HepG2 (cell line): ENCODE measurements around the gene L3MBTL4. TPM values are rescaled to one million over a fixed set of nuclear protein-coding genes. Genes with fewer than 3 reads are reported as not detected.
A peak's percentile ranks its signal among the peaks of the same experiment; 100 is the strongest.

Experiments used
- CAMTA2 ChIP-seq: sonication (generic); formaldehyde crosslinking; IDR thresholded peaks from 2 replicates; pipeline ENCODE4 v1.4.0; 2020; ENCODE audit warnings: mild to moderate bottlenecking, missing genetic modification reagents, borderline replicate concordance
- CEBPG ChIP-seq: IDR thresholded peaks from 2 replicates; pipeline ENCODE4 v1.6.1; 2016
- GTF3A ChIP-seq: sonication (generic); formaldehyde crosslinking; conservative IDR thresholded peaks from 2 replicates; pipeline ENCODE4 v1.4.0; 2020; ENCODE audit warnings: mild to moderate bottlenecking, missing genetic modification reagents
- HMG20B ChIP-seq: conservative IDR thresholded peaks from 2 replicates; pipeline ENCODE4 v1.6.1; 2016; ENCODE audit warnings: missing genetic modification reagents, missing compliant biosample characterization
- HNRNPK ChIP-seq: fragments of 200-400 bp; formaldehyde crosslinking; IDR thresholded peaks from 2 replicates; pipeline ENCODE4 v1.6.1; 2018; ENCODE audit warnings: low read length, low read depth, moderate library complexity, mild to moderate bottlenecking; ENCODE audit not compliant: poor library complexity, severe bottlenecking
- KDM5B ChIP-seq: sonication (generic); formaldehyde crosslinking; IDR thresholded peaks from 2 replicates; pipeline ENCODE4 v1.4.0; 2020; ENCODE audit warnings: missing genetic modification reagents, mild to moderate bottlenecking, borderline replicate concordance
- MAF1 ChIP-seq: sonication (generic); formaldehyde crosslinking; IDR thresholded peaks from 2 replicates; pipeline ENCODE4 v1.5.0; 2020; ENCODE audit warnings: missing genetic modification reagents, borderline replicate concordance
- POLR2AphosphoS5 ChIP-seq: IDR thresholded peaks from 2 replicates; pipeline ENCODE4 v1.6.1; 2012; ENCODE audit warnings: low read depth, low read length
- REPIN1 ChIP-seq: sonication (generic); formaldehyde crosslinking; IDR thresholded peaks from 2 replicates; pipeline ENCODE4 v1.8.0; 2022; ENCODE audit warnings: missing genetic modification reagents, low read depth, mild to moderate bottlenecking, borderline replicate concordance
- STAT5B ChIP-seq: sonication (generic); formaldehyde crosslinking; IDR thresholded peaks from 2 replicates; pipeline ENCODE4 v1.4.0; 2020; ENCODE audit warnings: missing genetic modification reagents
- TEAD3 ChIP-seq: optimal IDR thresholded peaks from 2 replicates; pipeline ENCODE3; 2016; ENCODE audit warnings: borderline replicate concordance
- ZMYM4 ChIP-seq: sonication (generic); formaldehyde crosslinking; IDR thresholded peaks from 2 replicates; pipeline ENCODE4 v1.8.1; 2023; ENCODE audit warnings: mild to moderate bottlenecking, missing genetic modification reagents
- ZNF260 ChIP-seq: sonication (generic); formaldehyde crosslinking; IDR thresholded peaks from 2 replicates; pipeline ENCODE4 v1.4.0; 2020; ENCODE audit warnings: missing genetic modification reagents, low read depth, mild to moderate bottlenecking, borderline replicate concordance
- ZNF333 ChIP-seq: sonication (generic); formaldehyde crosslinking; IDR thresholded peaks from 2 replicates; pipeline ENCODE4 v1.4.0; 2020; ENCODE audit warnings: mild to moderate bottlenecking, missing genetic modification reagents, borderline replicate concordance
- ZNF569 ChIP-seq: sonication (generic); formaldehyde crosslinking; IDR thresholded peaks from 2 replicates; pipeline ENCODE4 v1.5.0; 2020; ENCODE audit warnings: mild to moderate bottlenecking, missing genetic modification reagents, moderate library complexity, borderline replicate concordance
- ZNF7 ChIP-seq: IDR thresholded peaks from 2 replicates; pipeline ENCODE4 v1.6.1; 2016; ENCODE audit warnings: missing biosample characterization, missing genetic modification reagents
- ZNF816 ChIP-seq: sonication (generic); formaldehyde crosslinking; IDR thresholded peaks from 2 replicates; pipeline ENCODE4 v1.8.0; 2022; ENCODE audit warnings: missing genetic modification reagents, mild to moderate bottlenecking, borderline replicate concordance
- ZSCAN21 ChIP-seq: sonication (generic); formaldehyde crosslinking; IDR thresholded peaks from 2 replicates; pipeline ENCODE4 v1.8.0; 2022; ENCODE audit warnings: mild to moderate bottlenecking, missing genetic modification reagents, moderate library complexity, borderline replicate concordance
- polyA plus RNA-seq, 8 experiments: library from polyadenylated mRNA; depleted of rRNA in 3 of 8; stranded (reverse) in 7 of 8; unstranded in 1 of 8; fragments of >200 nt; fragmentation: Illumina TruSeq in 4 of 8; extraction: Trizol in 4 of 8; gene quantifications; 2 replicates each; pipeline versions ENCODE4 v1.2.1 to v1.2.3, GENCODE V29; 2011 to 2016; ENCODE audit warnings: low read depth in 4 of 8, missing spikeins in 1 of 8, mixed read lengths in 1 of 8; ENCODE audit not compliant: insufficient read depth in 1 of 8
- total RNA-seq, 5 experiments: library from RNA; depleted of rRNA; stranded (reverse); fragments of >200 nt; fragmentation: Illumina TruSeq; extraction: Trizol; gene quantifications; 2 replicates each; pipeline ENCODE4 v1.2.3, GENCODE V29; 2016; ENCODE audit warnings: low read depth in 1 of 5
- TF ChIP-seq, protein P1 (sequence below): sonication (generic); formaldehyde crosslinking; IDR thresholded peaks from 2 replicates; pipeline ENCODE4 v1.4.0; 2020; ENCODE audit warnings: missing genetic modification reagents
- TF ChIP-seq, protein P2 (sequence below), 2 experiments: sonication (generic) in 1 of 2; formaldehyde crosslinking in 1 of 2; IDR thresholded peaks; 2 replicates each; pipeline versions ENCODE4 v1.4.0 to v1.6.1; 2018 to 2020; ENCODE audit warnings: missing genetic modification reagents in 2 of 2, borderline replicate concordance in 1 of 2, low read depth in 1 of 2, mild to moderate bottlenecking in 1 of 2, missing biosample characterization in 1 of 2
- TF ChIP-seq, protein P3 (sequence below): IDR thresholded peaks from 2 replicates; pipeline ENCODE4 v1.6.1; 2016; ENCODE audit warnings: low read depth, control low read depth
- TF ChIP-seq, protein P4 (sequence below): sonication (generic); formaldehyde crosslinking; IDR thresholded peaks from 2 replicates; pipeline ENCODE4 v1.5.1; 2020; ENCODE audit warnings: mild to moderate bottlenecking, moderate library complexity, missing genetic modification reagents

Gene L3MBTL4
- total and polyA plus RNA-seq, 2 of the 13 experiments (the other 11 are each of a cell fraction or from before 2014, with no cell fraction given) = 10.8 to 13.3 TPM

DNA sequence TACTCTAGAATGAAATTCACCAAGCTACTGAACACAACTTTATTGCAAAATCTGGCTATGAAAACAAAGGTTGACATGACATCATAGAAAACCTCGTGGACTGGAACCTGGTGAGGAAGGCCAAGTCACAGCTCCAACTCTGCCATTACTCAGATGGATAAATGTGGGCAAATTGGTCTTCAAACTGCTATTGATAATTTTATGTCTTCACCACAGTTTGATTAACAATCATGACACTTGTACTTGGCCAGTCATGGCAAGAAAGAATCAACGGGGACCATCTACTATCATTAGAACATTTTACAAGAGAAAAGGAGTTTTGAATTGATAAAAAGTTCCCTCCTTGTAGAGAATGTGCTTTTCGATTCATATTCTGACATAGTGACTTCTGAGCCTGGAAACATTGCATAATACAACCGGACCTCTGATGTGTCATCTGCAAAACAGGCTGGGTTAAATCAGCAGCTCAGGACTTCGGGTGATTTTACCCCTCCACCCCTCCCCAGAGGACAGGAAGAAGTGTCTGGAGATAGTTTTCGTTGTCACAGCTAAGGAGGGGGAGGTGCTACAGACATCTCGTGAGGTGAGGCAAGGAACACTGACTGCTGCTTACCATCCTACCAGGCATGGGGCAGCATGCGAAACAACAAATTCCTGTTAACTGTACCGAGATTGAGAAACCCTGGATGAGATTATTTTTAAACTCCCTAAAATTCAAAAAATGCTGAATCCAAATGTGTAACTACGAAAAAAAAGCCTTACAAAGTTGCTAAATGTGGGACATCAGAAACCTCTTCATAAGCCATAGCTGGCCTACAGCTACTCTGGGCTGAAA is 8.4 kb downstream of the L3MBTL4 start (continued):
- TF ChIP-seq ZMYM4 (CRISPR knock-in tag) (no peak), MAF1 (CRISPR knock-in tag) (no peak), ZSCAN21 (CRISPR knock-in tag) (no peak), ZNF816 (CRISPR knock-in tag) (no peak), ZNF260 (no peak), CEBPG (CRISPR knock-in tag) (peak; percentile 84), ZNF7 (no peak), POLR2AphosphoS5 (no peak), GTF3A (CRISPR knock-in tag) (no peak), REPIN1 (CRISPR knock-in tag) (no peak), CAMTA2 (no peak), ZNF333 (no peak), HNRNPK (no peak), KDM5B (CRISPR knock-in tag) (no peak), ZNF569 (no peak), TEAD3 (CRISPR knock-in tag) (no peak), STAT5B (CRISPR knock-in tag) (no peak), HMG20B (no peak)
- TF ChIP-seq, protein P1, sequence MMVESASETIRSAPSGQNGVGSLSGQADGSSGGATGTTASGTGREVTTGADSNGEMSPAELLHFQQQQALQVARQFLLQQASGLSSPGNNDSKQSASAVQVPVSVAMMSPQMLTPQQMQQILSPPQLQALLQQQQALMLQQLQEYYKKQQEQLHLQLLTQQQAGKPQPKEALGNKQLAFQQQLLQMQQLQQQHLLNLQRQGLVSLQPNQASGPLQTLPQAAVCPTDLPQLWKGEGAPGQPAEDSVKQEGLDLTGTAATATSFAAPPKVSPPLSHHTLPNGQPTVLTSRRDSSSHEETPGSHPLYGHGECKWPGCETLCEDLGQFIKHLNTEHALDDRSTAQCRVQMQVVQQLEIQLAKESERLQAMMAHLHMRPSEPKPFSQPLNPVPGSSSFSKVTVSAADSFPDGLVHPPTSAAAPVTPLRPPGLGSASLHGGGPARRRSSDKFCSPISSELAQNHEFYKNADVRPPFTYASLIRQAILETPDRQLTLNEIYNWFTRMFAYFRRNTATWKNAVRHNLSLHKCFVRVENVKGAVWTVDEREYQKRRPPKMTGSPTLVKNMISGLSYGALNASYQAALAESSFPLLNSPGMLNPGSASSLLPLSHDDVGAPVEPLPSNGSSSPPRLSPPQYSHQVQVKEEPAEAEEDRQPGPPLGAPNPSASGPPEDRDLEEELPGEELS = no peak
- TF ChIP-seq, protein P2, sequence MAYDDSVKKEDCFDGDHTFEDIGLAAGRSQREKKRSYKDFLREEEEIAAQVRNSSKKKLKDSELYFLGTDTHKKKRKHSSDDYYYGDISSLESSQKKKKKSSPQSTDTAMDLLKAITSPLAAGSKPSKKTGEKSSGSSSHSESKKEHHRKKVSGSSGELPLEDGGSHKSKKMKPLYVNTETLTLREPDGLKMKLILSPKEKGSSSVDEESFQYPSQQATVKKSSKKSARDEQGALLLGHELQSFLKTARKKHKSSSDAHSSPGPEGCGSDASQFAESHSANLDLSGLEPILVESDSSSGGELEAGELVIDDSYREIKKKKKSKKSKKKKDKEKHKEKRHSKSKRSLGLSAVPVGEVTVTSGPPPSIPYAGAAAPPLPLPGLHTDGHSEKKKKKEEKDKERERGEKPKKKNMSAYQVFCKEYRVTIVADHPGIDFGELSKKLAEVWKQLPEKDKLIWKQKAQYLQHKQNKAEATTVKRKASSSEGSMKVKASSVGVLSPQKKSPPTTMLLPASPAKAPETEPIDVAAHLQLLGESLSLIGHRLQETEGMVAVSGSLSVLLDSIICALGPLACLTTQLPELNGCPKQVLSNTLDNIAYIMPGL (CRISPR knock-in tag; IDR thresholded peaks at IDR 0.05; ENCODE audit: borderline replicate concordance in 1 of 2, low read depth in 1 of 2) = 0 out of 4 replicates have a peak, but pooled peaks of 1 of the 2 experiments have one; percentile 22
- TF ChIP-seq, protein P3, sequence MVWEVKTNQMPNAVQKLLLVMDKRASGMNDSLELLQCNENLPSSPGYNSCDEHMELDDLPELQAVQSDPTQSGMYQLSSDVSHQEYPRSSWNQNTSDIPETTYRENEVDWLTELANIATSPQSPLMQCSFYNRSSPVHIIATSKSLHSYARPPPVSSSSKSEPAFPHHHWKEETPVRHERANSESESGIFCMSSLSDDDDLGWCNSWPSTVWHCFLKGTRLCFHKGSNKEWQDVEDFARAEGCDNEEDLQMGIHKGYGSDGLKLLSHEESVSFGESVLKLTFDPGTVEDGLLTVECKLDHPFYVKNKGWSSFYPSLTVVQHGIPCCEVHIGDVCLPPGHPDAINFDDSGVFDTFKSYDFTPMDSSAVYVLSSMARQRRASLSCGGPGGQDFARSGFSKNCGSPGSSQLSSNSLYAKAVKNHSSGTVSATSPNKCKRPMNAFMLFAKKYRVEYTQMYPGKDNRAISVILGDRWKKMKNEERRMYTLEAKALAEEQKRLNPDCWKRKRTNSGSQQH (CRISPR knock-in tag) = 0 out of 2 replicates have a peak, but pooled peaks have one; percentile 22
- TF ChIP-seq, protein P4, sequence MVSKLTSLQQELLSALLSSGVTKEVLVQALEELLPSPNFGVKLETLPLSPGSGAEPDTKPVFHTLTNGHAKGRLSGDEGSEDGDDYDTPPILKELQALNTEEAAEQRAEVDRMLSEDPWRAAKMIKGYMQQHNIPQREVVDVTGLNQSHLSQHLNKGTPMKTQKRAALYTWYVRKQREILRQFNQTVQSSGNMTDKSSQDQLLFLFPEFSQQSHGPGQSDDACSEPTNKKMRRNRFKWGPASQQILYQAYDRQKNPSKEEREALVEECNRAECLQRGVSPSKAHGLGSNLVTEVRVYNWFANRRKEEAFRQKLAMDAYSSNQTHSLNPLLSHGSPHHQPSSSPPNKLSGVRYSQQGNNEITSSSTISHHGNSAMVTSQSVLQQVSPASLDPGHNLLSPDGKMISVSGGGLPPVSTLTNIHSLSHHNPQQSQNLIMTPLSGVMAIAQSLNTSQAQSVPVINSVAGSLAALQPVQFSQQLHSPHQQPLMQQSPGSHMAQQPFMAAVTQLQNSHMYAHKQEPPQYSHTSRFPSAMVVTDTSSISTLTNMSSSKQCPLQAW (CRISPR knock-in tag) = no peak
